ENCODE data around the gene GPHN.
A peak's percentile ranks its signal among the peaks of the same experiment; 100 is the strongest.

The GPHN gene

GRCh38 chr14:66507722-66508546 lies at the start of gene GPHN:
TSS of gene GPHN (plus strand) at chr14:66508147.
- peak; percentile 100 for FAIRE-seq
- peak; percentile 100 for DNase-seq (ENCODE audit: insufficient read length, low spot score)

GRCh38 chr14:66459603-66460002 lies 48.3 kb upstream of the GPHN start:
- FAIRE-seq, result peak; percentile 94

GRCh38 chr14:66464261-66464660 lies 43.7 kb upstream of the GPHN start:
- FAIRE-seq, result peak; percentile 74
- DNase-seq (ENCODE audit: insufficient read length, low spot score), result no peak

More at GRCh38 chr14:66459603-66460002, 48.3 kb upstream of the GPHN start:
- DNase-seq (ENCODE audit: insufficient read length, low spot score), result no peak

- no peak for DNase-seq (ENCODE audit: insufficient read length, low spot score)
- FAIRE-seq, result no peak
Measured at GRCh38 chr14:66468778-66469367, 39.1 kb upstream of the GPHN start.

GRCh38 chr14:66471584-66471983 lies 36.4 kb upstream of the GPHN start:
- DNase-seq (ENCODE audit: insufficient read length, low spot score) (no peak), FAIRE-seq (peak; percentile 33)

- DNase-seq (ENCODE audit: insufficient read length, low spot score), result no peak
- FAIRE-seq, result no peak
Measured at GRCh38 chr14:66472251-66472650, 35.7 kb upstream of the GPHN start.

- DNase-seq (ENCODE audit: insufficient read length, low spot score) (no peak), FAIRE-seq (no peak)
Measured at GRCh38 chr14:66473223-66473622, 34.7 kb upstream of the GPHN start.

- FAIRE-seq (no peak), DNase-seq (ENCODE audit: insufficient read length, low spot score) (peak; percentile 34)
Measured at GRCh38 chr14:66476964-66477363, 31.0 kb upstream of the GPHN start.

GRCh38 chr14:66477567-66477966 lies 30.4 kb upstream of the GPHN start:
- DNase-seq (ENCODE audit: insufficient read length, low spot score), result no peak
- peak; percentile 94 for FAIRE-seq

- no peak for FAIRE-seq
- DNase-seq (ENCODE audit: insufficient read length, low spot score), result no peak
Measured at GRCh38 chr14:66482873-66483272, 25.1 kb upstream of the GPHN start.

GRCh38 chr14:66483322-66483721 lies 24.6 kb upstream of the GPHN start:
- FAIRE-seq, result peak; percentile 97
- DNase-seq (ENCODE audit: insufficient read length, low spot score), result no peak

GRCh38 chr14:66485029-66485428 lies 22.9 kb upstream of the GPHN start:
- FAIRE-seq, result peak; percentile 90
- no peak for DNase-seq (ENCODE audit: insufficient read length, low spot score)

GRCh38 chr14:66485910-66486421 lies 22.0 kb upstream of the GPHN start, which contains the start of gene CCDC196:
TSS of gene CCDC196 (plus strand) at chr14:66486371. CDS start at chr14:66486503, 132 bp downstream.
- FAIRE-seq (peak; percentile 89), DNase-seq (ENCODE audit: insufficient read length, low spot score) (no peak)

- DNase-seq (ENCODE audit: insufficient read length, low spot score), result no peak
- peak; percentile 46 for FAIRE-seq
Measured at GRCh38 chr14:66487164-66487563, 20.8 kb upstream of the GPHN start.

GRCh38 chr14:66490143-66491111 lies 17.5 kb upstream of the GPHN start:
- FAIRE-seq, result no peak

GRCh38 chr14:66493750-66494149 lies 14.2 kb upstream of the GPHN start:
- peak; percentile 20 for FAIRE-seq
- DNase-seq (ENCODE audit: insufficient read length, low spot score), result no peak

More at GRCh38 chr14:66490143-66491111, 17.5 kb upstream of the GPHN start:
- no peak for DNase-seq (ENCODE audit: insufficient read length, low spot score)

- FAIRE-seq (peak; percentile 99), DNase-seq (ENCODE audit: insufficient read length, low spot score) (peak; percentile 87)
Measured at GRCh38 chr14:66495218-66496098, 12.5 kb upstream of the GPHN start.

GRCh38 chr14:66496188-66496807 lies 11.6 kb upstream of the GPHN start:
- DNase-seq (ENCODE audit: insufficient read length, low spot score) (no peak), FAIRE-seq (no peak)

GRCh38 chr14:66496911-66497310 lies 11.0 kb upstream of the GPHN start:
- DNase-seq (ENCODE audit: insufficient read length, low spot score) (no peak), FAIRE-seq (no peak)
